ENCODE measurements around the gene NELL1.

Gene NELL1

GRCh38 chr11:20669820-20670684 lies 666 bp downstream of the NELL1 start:
- DNase-seq: no peak

GRCh38 chr11:20670932-20671403 lies 1.6 kb downstream of the NELL1 start:
- DNase-seq: no peak

- DNase-seq: no peak
Observed at GRCh38 chr11:20671856-20672546, 2.6 kb downstream of the NELL1 start.

- no peak for DNase-seq
Observed at GRCh38 chr11:20672575-20672974, 3.2 kb downstream of the NELL1 start.

- DNase-seq: no peak
Observed at GRCh38 chr11:20676658-20677057, 7.3 kb downstream of the NELL1 start.

- DNase-seq: no peak
Observed at GRCh38 chr11:20688761-20689160, 19.4 kb downstream of the NELL1 start.

- DNase-seq: no peak
Observed at GRCh38 chr11:20707876-20708275, 38.5 kb downstream of the NELL1 start.

GRCh38 chr11:20712912-20713311 lies 43.5 kb downstream of the NELL1 start:
- DNase-seq: no peak

GRCh38 chr11:20715464-20715863 lies 46.1 kb downstream of the NELL1 start:
- no peak for DNase-seq

GRCh38 chr11:20715931-20716330 lies 46.5 kb downstream of the NELL1 start:
- DNase-seq: no peak

- DNase-seq: no peak
Observed at GRCh38 chr11:20719821-20720220, 50.4 kb downstream of the NELL1 start.

GRCh38 chr11:20723366-20723765 lies 54.0 kb downstream of the NELL1 start:
- no peak for DNase-seq

GRCh38 chr11:20729597-20730105 lies 60.3 kb downstream of the NELL1 start:
- DNase-seq: no peak

GRCh38 chr11:20731676-20732215 lies 62.4 kb downstream of the NELL1 start:
- no peak for DNase-seq

- no peak for DNase-seq
Observed at GRCh38 chr11:20739107-20739506, 69.7 kb downstream of the NELL1 start.

GRCh38 chr11:20739577-20739976 lies 70.2 kb downstream of the NELL1 start:
- DNase-seq: no peak

- DNase-seq: no peak
Observed at GRCh38 chr11:20754933-20755332, 85.5 kb downstream of the NELL1 start.

- DNase-seq: no peak
Observed at GRCh38 chr11:20759541-20759940, 90.2 kb downstream of the NELL1 start.

- DNase-seq: no peak
Observed at GRCh38 chr11:20760811-20761210, 91.4 kb downstream of the NELL1 start.

GRCh38 chr11:20762116-20762844 lies 92.9 kb downstream of the NELL1 start:
- DNase-seq: no peak

- DNase-seq: no peak
Observed at GRCh38 chr11:20762980-20763379, 93.6 kb downstream of the NELL1 start.

- DNase-seq: no peak
Observed at GRCh38 chr11:20770414-20770946, 101.1 kb downstream of the NELL1 start.

- no peak for DNase-seq
Observed at GRCh38 chr11:20771026-20771425, 101.6 kb downstream of the NELL1 start.

Data from NCI-H2171 (cell line).